Measurements from ENCODE around the gene PDGFA.

The PDGFA gene

DNA sequence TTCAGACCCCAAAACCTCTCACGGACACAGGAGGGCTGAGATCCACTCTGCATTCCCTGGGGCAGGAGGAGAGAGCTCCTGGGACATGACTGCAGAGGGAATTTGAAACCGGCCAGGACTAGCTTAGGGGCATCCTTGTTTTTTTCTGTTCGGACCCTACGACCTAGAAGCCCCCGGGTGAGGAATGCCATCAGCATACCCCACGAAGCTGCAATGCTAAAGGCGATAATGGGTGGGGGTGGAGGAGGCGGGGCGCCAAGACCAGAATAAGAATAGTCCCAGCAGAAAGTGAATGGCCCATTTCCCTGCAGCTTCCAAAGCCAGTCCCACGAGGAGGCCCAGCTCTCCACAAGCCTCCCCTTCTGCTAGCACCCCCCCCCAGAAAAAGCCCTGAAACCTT, 4.0 kb downstream of the PDGFA start:
- no peak for DNase-seq

DNA sequence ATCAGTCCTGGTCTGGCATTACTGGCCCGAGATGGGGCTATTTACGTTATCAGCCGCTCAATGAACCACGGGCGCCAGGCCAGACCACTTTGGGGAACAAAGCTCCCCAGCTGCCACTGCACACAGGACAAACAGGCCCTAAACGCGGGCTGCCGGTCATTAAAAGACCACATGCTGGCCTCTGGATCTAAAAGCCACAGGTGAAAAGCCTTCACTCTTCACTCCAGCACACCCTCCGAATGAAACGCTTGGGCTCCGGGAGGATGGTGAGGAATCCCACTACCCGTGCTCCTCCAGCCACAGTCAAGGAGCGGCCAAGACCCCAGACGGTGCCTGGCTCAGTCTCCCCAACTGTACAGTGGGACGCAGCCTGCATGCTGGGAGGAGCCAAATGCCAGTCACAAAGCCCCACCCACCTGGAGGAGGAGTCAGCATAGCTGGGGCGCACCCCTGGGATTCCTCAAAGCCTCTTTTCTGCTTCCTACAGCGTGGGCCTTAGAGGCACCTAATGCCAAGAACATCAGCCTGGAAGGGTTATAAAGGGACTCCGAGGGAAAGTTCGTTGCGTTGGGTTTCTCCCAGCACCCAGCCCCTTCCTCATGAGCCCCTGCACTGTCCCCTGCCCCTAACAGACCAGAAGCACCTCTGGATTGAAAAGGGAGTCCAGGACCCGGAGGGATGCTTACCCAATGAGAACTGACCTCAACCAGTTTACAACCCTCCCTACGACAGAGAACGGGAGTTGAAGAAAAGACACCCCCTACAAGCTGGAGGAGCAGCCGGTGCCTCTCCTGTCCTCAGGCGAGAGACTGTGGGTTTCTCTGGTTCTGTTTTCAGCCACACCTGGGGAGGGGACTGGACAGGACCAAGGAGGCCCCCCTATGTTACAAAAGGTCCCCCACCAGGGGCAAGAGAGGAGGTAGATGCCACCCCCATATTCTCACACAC, 4.7 kb downstream of the PDGFA start:
- DNase-seq: no peak

DNA sequence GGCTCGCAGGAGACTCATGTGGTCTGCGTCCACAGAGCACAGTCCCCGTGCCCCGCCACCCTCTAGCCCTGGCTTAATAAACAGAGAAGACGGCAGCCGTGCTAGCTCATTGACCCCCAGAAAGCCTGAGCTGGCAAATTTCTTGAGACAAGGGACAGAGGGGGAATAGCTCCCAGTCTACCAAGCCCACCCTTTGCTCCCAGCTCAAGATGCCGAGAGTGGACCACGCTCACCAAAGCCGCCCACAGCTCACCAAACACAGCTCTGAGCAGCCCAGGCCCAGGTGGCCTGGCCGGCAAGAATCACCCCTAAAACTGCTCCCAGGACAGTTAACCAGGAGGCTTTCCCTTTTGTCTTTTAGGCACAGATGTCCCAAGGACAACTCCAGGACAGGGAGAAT, 5.4 kb downstream of the PDGFA start:
- DNase-seq: no peak

- no peak for DNase-seq
These were observed 6.0 kb downstream of the PDGFA start for GRCh38 chr7:513521-514166.

GRCh38 chr7:512541-513311, 6.9 kb downstream of the PDGFA start:
- no peak for DNase-seq

DNA sequence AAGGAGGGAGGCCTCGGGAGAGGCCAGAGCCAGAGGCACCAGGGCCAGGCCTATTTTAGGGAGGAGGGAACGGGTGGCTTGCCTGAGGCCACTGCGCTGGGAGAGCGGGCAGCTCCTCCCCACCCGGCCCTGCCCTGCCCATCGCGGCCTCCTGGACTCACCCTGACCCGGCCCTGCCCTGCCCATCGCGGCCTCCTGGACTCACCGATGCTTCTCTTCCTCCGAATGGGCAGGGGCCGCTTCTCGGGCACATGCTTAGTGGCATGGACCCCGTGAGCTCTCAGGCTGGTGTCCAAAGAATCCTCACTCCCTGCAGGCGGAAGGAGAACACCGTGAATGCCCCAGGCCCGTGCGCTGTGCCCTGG, 7.5 kb downstream of the PDGFA start:
- no peak for DNase-seq

- DNase-seq: no peak
These were observed 8.0 kb downstream of the PDGFA start for GRCh38 chr7:511476-512145.

- no peak for DNase-seq
These were observed 8.8 kb downstream of the PDGFA start for GRCh38 chr7:510782-511281.

DNA sequence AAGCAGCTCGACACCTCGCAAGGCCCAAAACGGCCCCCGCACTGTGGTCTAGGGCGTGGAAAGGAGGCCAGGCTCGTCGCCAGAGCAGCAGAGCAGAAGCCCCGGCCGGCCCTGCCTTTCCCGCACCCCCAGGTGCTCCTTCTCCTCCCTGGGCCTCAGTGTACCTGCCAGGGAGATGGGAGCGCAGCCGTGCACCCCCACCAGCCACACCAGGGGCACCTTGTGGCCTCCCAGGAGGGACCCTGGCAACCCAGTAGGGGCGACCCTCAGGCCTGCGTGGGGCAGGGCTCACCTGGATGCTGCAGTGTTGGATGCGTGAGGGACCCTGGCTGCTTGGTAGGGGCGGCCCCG, 9.5 kb downstream of the PDGFA start:
- no peak for DNase-seq

DNA sequence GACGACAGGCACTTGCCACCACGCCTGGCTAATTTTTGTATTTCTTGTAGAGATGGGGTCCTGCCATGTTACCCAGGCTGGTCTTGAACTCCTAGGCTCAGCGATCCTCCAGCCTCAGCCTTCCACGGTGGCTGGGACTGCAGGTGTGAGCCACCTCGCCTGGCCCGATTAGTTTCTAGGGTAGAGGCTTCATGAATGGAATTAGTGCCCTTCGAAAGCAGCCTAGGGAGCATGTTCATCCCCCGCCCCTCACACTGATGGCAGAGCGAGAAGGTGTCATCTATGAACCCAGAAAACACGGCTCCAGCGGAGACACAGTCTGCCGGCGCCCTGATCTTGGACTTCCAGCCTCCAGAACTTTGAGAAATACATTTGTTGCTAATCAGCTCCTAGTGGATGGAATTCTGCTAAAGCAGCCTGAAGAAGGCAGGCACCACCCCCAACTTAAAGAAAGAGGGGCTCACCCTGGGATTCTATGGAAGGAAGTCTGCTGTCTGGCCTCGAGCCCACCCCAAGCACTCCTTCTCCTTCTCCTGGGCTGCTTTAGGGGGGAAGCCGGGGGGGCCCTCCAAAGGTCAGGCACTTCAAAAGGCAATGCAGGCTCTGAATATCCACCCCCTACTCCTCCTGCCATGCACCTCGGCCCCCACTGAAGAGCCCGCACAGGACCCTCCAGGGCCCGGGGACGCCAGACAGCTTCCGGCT, 10.1 kb downstream of the PDGFA start:
- no peak for DNase-seq

GRCh38 chr7:508461-509170, 11.0 kb downstream of the PDGFA start:
- no peak for DNase-seq

DNA sequence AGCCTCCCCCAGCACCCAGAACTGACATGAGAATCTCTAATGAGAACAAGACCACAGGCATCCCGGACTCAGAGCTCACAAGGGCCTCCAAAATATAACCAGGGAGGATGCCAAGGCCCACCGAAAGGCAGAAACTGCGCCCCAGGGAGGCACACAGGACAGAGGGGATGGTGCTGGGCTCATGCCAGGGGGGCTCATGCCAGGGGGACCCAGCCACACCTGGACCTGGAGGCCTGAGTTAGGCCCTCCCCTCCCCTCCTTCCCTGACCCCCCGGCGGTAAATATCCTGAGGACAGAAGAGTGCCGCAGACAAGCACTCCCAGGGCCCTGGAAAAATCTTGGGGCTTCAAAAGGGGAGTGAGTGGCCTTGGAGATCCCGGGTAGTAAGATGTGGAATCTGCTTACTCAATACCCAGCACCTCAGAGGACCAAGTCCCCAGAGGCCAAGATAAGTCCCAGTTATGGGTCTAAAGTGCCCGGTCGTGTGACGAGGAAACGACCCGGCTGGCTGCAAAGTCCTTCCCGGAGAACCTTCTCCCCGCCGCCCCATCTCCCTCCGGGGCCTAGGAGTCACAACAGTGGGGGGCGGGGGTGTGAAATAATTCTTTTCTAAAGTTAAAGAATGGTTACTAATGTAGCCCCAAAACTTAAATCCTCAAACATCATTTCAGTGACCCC, 11.9 kb downstream of the PDGFA start:
- no peak for DNase-seq

- no peak for DNase-seq
These were observed 12.6 kb downstream of the PDGFA start for GRCh38 chr7:506921-507622.

GRCh38 chr7:506391-506831, 13.2 kb downstream of the PDGFA start:
- DNase-seq: no peak

GRCh38 chr7:505171-505570, 14.5 kb downstream of the PDGFA start:
- no peak for DNase-seq

GRCh38 chr7:504221-505111, 15.2 kb downstream of the PDGFA start:
- no peak for DNase-seq

- DNase-seq: no peak
These were observed 16.0 kb downstream of the PDGFA start for GRCh38 chr7:503575-504111.

DNA sequence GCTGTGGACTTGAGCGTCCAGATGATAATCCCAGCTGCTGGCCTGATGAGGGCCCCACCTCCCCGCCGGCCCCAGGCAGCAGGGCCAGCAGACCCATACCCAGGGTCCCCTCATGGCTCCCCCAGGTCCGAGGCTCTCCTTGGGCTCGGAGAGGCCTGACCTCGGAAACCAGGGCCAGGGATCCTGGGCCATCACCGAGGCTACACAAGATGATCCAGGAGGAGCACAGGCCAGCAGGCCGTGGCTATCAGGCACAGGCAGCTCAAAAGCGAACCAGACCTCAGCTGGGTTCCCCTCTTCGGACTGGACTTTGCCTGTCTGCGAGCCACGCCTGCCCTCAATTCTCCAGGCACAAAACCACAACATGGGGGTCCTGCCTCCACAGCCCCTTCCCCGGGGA, 17.4 kb downstream of the PDGFA start:
- DNase-seq: no peak

- DNase-seq: no peak
These were observed 18.1 kb downstream of the PDGFA start for GRCh38 chr7:501526-501925.
